GM12878 (cell line): Measurements from ENCODE around the gene TMEM256. TPM values are rescaled to one million over a fixed set of nuclear protein-coding genes. Genes with fewer than 3 reads are reported as not detected.
A peak's percentile ranks its signal among the peaks of the same experiment; 100 is the strongest.

ENCODE experiments used
- ATF7 ChIP-seq: fragments of 450-650 bp; IDR thresholded peaks from 2 replicates; pipeline ENCODE4 v1.6.1; 2016; ENCODE audit warnings: low read depth, mild to moderate bottlenecking
- BCL3 ChIP-seq: IDR thresholded peaks from 2 replicates; pipeline ENCODE4 v1.6.1; 2011; ENCODE audit warnings: borderline replicate concordance, low read depth, mild to moderate bottlenecking, moderate library complexity, low read length; ENCODE audit not compliant: insufficient read depth, poor library complexity, severe bottlenecking
- CBX3 ChIP-seq: fragments of 200-600 bp; sonication (generic); IDR thresholded peaks from 2 replicates; pipeline ENCODE4 v1.6.1; 2016; ENCODE audit warnings: low read depth, borderline replicate concordance
- CBX5 ChIP-seq: sonication (generic); IDR thresholded peaks from 2 replicates; pipeline ENCODE4 v1.6.1; 2016; ENCODE audit warnings: low read depth, moderate library complexity, mild to moderate bottlenecking, inconsistent platforms
- CHD4 ChIP-seq: fragments of 200-600 bp; sonication (generic); IDR thresholded peaks from 2 replicates; pipeline ENCODE4 v1.6.1; 2016; ENCODE audit warnings: mild to moderate bottlenecking
- E4F1 ChIP-seq: fragments of 450-650 bp; IDR thresholded peaks from 2 replicates; pipeline ENCODE4 v1.6.1; 2018; ENCODE audit warnings: borderline replicate concordance, mild to moderate bottlenecking; ENCODE audit not compliant: partially characterized antibody
- FOXM1 ChIP-seq: IDR thresholded peaks from 2 replicates; pipeline ENCODE4 v1.6.1; 2012; ENCODE audit warnings: low read depth, mild to moderate bottlenecking, inconsistent platforms, low read length, moderate library complexity
- HDGF ChIP-seq: fragments of 450-650 bp; IDR thresholded peaks from 2 replicates; pipeline ENCODE4 v1.6.1; 2016; ENCODE audit warnings: antibody characterized with exemption
- NR2F1 ChIP-seq: fragments of 450-650 bp; conservative IDR thresholded peaks from 2 replicates; pipeline ENCODE4 v1.6.1; 2017; ENCODE audit warnings: mild to moderate bottlenecking
- PKNOX1 ChIP-seq: fragments of 450-650 bp; IDR thresholded peaks from 2 replicates; pipeline ENCODE4 v1.6.1; 2016; ENCODE audit warnings: mild to moderate bottlenecking
- POLR2A ChIP-seq: IDR thresholded peaks from 2 replicates; pipeline ENCODE4 v1.6.1; 2011; ENCODE audit warnings: low read depth, mild to moderate bottlenecking, low read length
- SIN3A ChIP-seq: IDR thresholded peaks from 2 replicates; pipeline ENCODE4 v1.6.1; 2012; ENCODE audit warnings: low read depth, low read length, improper control_type of control experiment
- SPI1 ChIP-seq: IDR thresholded peaks from 2 replicates; pipeline ENCODE4 v1.6.1; 2011; ENCODE audit warnings: low read depth, mild to moderate bottlenecking, low read length, moderate library complexity, borderline replicate concordance; ENCODE audit not compliant: insufficient read depth
- SRF ChIP-seq, 2 experiments: IDR thresholded peaks; 2 replicates each; pipeline ENCODE4 v1.6.1; 2011; ENCODE audit warnings: low read depth in 2 of 2, low read length in 2 of 2, mild to moderate bottlenecking in 1 of 2, moderate library complexity in 1 of 2
- ZBED1 ChIP-seq: IDR thresholded peaks from 2 replicates; pipeline ENCODE4 v1.6.1; 2016; ENCODE audit warnings: borderline replicate concordance
- ZNF384 ChIP-seq: IDR thresholded peaks from 2 replicates; pipeline ENCODE4 v1.6.1; 2012; ENCODE audit warnings: low read depth, mild to moderate bottlenecking, low read length, improper control_type of control experiment, borderline replicate concordance
- ZNF592 ChIP-seq: fragments of 450-650 bp; IDR thresholded peaks from 2 replicates; pipeline ENCODE4 v1.6.1; 2017; ENCODE audit warnings: mild to moderate bottlenecking, moderate library complexity
- ZNF622 ChIP-seq: fragments of 450-650 bp; IDR thresholded peaks from 2 replicates; pipeline ENCODE4 v1.6.1; 2017; ENCODE audit warnings: mild to moderate bottlenecking, inconsistent platforms
- ZZZ3 ChIP-seq: IDR thresholded peaks from 2 replicates; pipeline ENCODE4 v1.6.1; 2011; ENCODE audit warnings: low read depth; ENCODE audit not compliant: control insufficient read depth, insufficient read length
- polyA plus RNA-seq, 11 experiments: library from polyadenylated mRNA; depleted of rRNA in 4 of 11; unstranded in 6 of 11; stranded (reverse) in 5 of 11; fragments of >200 nt; fragmentation: Nextera tagmentation in 4 of 11; fragmentation: Illumina TruSeq in 1 of 11; extraction: Ambion mirVana in 4 of 11; extraction: Trizol in 1 of 11; gene quantifications; 1 replicate in 1 of 11; 2 replicates in 10 of 11; pipeline versions ENCODE4 v1.2.1 to v1.2.3, GENCODE V29; 2011 to 2016; ENCODE audit warnings: inconsistent platforms in 2 of 11, missing spikeins in 2 of 11, low read depth in 1 of 11
- total RNA-seq, 4 experiments: library from RNA; depleted of rRNA in 3 of 4; stranded (reverse); fragments of >200 nt in 3 of 4; fragmentation: Illumina TruSeq in 1 of 4; extraction: Trizol in 1 of 4; gene quantifications; 2 replicates each; pipeline versions ENCODE4 v1.2.1 to v1.2.3, GENCODE V29; 2013 to 2021

Gene TMEM256
- total and polyA plus RNA-seq, 10 of the 15 experiments (the other 5 are each of a cell fraction or from before 2014, with no cell fraction given): 57.3 to 342 (median 95.7) TPM

- peak; percentile 41 for TF ChIP-seq ATF7
- TF ChIP-seq CBX3: no peak
- no peak for TF ChIP-seq CBX5
- TF ChIP-seq ZZZ3: no peak
- TF ChIP-seq BCL3: no peak
- TF ChIP-seq PKNOX1: peak; percentile 31; the same call in 1 of the 2 replicates
- peak; percentile 68 for TF ChIP-seq SIN3A
- no peak for TF ChIP-seq ZBED1
- no peak for TF ChIP-seq SRF (IDR thresholded peaks at IDR 0.05; ENCODE audit: low read depth in 2 of 2, low read length in 2 of 2)
- no peak for TF ChIP-seq ZNF622
- peak; percentile 95 for TF ChIP-seq POLR2A
- no peak for TF ChIP-seq SPI1
- no peak for TF ChIP-seq ZNF384
- no peak for TF ChIP-seq FOXM1
- peak; percentile 41; the same call in 1 of the 2 replicates for TF ChIP-seq NR2F1
- TF ChIP-seq E4F1: no peak
- no peak for TF ChIP-seq CHD4
- peak; percentile 66; the same call in 1 of the 2 replicates for TF ChIP-seq HDGF
- TF ChIP-seq ZNF592: no peak
These were observed at the start of gene TMEM256 (continued) for GRCh38 chr17:7403977-7404736.
